HG02938 (cell line): Measurements from ENCODE around the gene TTLL5.

Source experiments
- ATAC-seq: cut with Tn5 transposase; IDR thresholded peaks from one replicate; pipeline ENCODE4 v1.9.1; 2021; ENCODE audit warnings: mild to moderate bottlenecking, moderate library complexity; ENCODE audit not compliant: unreplicated experiment

Gene TTLL5

DNA sequence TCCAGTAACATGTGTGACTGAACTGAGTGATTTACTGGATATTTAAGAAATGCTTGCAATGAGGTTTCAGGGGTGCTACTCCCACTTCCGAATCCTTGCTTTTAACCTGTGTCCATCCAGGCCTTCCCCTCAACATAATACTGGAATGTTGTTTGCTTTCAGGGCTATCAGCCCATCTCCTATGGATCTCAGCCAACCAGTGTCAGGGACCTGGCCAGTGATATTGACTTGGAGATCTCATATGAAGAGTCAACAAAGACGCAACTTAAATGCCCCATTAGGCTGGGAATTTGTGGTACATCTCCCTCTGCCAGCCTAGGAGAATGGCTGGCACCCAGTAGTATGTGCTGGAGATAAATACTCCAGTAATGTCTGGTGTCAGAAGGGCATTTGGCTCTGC lies 323.6 kb downstream of the TTLL5 start:
- no peak for ATAC-seq

- ATAC-seq: peak; percentile 70
These were observed 324.8 kb downstream of the TTLL5 start, which contains the start of gene IFT43 for GRCh38 chr14:75985618-75986438. IFT43 (plus strand) TSS chr14:75985763; CDS start chr14:75985787, 24 bp downstream.

DNA sequence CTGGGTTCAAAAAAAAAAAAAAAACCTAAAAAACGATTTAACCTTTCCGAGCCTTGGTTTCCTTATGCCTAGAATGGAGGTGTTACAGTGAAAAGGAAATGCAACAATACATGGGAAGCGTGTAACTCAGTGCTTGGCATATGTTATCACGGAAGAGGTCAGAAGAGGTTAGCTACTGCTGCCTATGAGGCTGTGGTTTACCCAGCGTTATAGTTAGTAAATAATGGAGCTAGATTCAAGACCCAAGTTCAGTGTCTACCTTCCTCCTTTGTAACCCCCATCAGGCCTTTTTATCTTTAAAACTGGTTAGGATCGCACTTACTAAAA lies 325.4 kb downstream of the TTLL5 start:
- ATAC-seq: no peak

DNA sequence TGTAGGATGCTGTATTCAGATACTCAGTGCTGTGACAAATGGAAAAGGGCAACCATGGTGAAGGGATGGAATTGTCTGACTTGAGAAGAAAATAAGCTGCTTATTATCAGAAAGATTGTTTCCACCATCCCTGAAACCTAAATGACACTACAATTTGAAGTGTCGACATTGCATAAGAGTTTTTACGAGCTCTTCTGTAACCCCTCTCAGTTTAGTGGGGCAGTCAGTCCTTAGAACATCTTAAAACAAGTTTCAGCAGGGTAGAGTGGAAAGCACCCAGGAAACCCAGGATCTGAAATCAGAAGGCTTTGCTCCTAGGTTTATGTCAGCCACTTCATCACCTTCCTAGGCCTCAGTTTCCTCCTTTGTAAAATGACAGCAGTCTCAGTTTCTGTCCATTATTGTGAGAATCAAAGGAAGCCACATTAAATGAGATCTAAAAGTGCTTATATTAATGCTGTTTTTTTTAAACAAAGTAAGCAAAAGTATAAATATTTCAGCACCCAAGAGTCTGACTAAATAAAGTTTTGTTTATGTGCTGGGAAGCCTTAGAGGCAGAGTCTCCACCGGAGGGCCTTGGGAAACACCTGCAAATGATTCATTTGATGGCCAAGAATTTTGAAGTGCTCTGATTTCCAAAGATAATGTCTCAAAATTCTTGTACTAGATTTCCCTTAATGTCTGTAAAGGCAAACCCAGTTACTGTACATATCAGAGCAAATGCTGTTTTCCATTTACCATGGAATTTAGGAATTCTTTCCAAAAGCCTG lies 326.3 kb downstream of the TTLL5 start:
- no peak for ATAC-seq

GRCh38 chr14:75989134-75989533 lies 328.1 kb downstream of the TTLL5 start:
- ATAC-seq: no peak

GRCh38 chr14:75990297-75990696 lies 329.3 kb downstream of the TTLL5 start:
- ATAC-seq: no peak

GRCh38 chr14:75991753-75992152 lies 330.7 kb downstream of the TTLL5 start:
- no peak for ATAC-seq

DNA sequence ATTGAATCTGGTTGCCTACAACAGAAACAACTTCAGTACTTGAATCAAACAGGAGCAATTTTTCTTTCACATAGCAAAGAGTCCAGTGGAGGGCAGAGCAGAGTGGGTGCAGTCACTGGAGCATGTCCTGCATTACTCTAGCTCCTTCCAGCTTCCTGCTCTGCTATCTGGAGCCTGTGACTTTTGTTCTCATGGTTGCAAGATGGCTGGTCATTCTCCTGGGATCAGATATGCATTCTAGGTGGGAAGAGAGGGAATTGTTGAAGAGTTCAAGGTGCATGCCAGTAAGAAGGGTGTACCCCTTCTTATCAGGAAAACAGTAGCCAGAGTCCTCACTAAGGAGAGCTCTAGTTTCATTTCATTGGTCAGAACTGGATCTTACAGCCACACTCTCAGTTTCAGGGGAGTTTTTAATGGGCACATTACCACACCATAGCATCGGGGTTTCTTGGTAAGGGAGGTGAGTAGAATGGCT lies 332.6 kb downstream of the TTLL5 start:
- no peak for ATAC-seq

- no peak for ATAC-seq
These were observed 334.5 kb downstream of the TTLL5 start for GRCh38 chr14:75995372-75996041.

GRCh38 chr14:75996488-75996887 lies 335.4 kb downstream of the TTLL5 start:
- no peak for ATAC-seq

DNA sequence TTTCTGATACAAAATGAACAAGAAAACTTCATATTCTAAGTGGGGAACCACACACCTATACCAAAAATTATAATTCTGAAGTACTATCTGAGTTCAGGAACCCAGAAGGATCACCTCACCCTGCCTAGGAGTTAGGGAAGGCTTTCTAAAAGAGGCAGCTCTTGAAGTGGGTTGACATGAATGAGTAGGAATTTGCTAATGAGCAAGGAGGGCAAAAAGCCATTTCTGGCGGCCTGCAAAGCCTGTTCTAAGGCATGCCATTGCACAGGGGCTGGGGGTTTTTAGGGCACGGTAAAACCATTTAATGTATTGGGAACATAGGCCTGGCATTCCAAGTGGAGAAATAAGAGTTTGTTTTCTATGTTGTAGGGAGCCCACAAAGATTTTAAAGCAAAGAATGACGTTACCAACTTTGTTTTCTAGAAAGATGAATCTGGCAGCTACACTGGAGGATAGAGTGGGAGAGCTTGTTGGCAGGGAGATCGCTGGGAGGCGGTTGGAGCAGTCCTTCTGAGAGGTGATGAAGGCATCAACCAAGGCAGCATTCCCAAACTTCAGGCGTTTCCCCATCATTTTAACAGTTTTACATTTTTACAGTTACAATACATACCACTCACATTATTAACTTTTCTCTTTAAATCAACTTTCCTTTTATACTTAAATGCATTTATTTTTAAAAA lies 338.6 kb downstream of the TTLL5 start:
- no peak for ATAC-seq

DNA sequence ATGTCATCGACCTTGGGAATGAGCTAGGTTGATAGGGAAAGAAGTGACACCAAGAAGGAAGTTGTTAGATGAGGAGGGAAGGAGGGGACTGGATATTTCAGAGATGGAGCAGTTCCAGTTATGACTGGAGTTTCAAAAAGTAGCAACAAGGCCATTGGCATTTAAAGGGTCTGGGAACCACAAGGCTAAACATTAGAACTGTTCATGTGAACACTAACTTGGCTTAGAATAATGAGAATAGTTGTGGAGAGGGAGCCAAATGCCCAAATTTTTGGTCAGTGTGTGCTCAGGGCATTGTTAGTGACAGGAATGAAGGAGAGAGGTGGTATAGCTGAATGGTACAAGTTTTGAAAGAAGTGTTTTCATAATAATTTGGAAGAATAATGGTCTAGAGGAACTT lies 341.3 kb downstream of the TTLL5 start:
- ATAC-seq: no peak
